ENCODE data around the gene EPHA3. TPM values are rescaled to one million over a fixed set of nuclear protein-coding genes. Genes with fewer than 3 reads are reported as not detected.

The EPHA3 gene
- total RNA-seq, 1 experiment from 2014 or later = 0.74 TPM

DNA sequence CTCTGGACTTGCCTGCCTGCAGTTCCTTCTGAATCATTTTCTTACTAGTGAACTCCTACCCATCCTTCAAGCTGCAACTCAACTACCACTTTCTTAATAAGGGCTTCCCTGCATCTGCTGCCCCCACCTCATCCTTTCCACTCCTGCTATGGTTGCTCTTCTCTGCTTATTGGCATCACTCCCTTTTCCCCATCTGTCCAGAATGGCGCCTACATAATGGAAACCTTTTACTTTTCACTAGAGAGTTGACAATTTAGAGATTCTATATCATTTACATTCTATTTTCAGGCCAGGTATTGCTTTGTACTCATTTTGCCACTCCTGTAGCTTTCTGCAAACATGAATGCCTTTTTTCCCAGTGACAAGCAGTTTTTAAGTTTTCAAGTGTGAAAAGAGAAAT, 1.9 kb upstream of the EPHA3 start:
- Mint-ChIP-seq H3K4me1 (peaks cover 22% of the 10 kb centered on the region), H3K36me3 (no peaks in the 10 kb centered on the region), H3K9me3 (no peaks in the 10 kb centered on the region), H3K4me3 (no peak overlapping the region), H3K27ac (no peak overlapping the region), H3K27me3 (ENCODE audit: low read depth) (no peaks in the 10 kb centered on the region; the same call in 1 of the 2 replicates)
- ATAC-seq (no peak), DNase-seq (ENCODE audit: low spot score) (no peak)
- POLR2A ChIA-PET = no interaction called here
- CTCF ChIA-PET = no interaction called here
- TF ChIP-seq GABPB1 (CRISPR knock-in tag; IDR thresholded peaks at IDR 0.05) = no peak
- TF ChIP-seq, protein P1, sequence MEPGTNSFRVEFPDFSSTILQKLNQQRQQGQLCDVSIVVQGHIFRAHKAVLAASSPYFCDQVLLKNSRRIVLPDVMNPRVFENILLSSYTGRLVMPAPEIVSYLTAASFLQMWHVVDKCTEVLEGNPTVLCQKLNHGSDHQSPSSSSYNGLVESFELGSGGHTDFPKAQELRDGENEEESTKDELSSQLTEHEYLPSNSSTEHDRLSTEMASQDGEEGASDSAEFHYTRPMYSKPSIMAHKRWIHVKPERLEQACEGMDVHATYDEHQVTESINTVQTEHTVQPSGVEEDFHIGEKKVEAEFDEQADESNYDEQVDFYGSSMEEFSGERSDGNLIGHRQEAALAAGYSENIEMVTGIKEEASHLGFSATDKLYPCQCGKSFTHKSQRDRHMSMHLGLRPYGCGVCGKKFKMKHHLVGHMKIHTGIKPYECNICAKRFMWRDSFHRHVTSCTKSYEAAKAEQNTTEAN (CRISPR knock-in tag; IDR thresholded peaks at IDR 0.05) = no peak
- TF ChIP-seq, protein P2, sequence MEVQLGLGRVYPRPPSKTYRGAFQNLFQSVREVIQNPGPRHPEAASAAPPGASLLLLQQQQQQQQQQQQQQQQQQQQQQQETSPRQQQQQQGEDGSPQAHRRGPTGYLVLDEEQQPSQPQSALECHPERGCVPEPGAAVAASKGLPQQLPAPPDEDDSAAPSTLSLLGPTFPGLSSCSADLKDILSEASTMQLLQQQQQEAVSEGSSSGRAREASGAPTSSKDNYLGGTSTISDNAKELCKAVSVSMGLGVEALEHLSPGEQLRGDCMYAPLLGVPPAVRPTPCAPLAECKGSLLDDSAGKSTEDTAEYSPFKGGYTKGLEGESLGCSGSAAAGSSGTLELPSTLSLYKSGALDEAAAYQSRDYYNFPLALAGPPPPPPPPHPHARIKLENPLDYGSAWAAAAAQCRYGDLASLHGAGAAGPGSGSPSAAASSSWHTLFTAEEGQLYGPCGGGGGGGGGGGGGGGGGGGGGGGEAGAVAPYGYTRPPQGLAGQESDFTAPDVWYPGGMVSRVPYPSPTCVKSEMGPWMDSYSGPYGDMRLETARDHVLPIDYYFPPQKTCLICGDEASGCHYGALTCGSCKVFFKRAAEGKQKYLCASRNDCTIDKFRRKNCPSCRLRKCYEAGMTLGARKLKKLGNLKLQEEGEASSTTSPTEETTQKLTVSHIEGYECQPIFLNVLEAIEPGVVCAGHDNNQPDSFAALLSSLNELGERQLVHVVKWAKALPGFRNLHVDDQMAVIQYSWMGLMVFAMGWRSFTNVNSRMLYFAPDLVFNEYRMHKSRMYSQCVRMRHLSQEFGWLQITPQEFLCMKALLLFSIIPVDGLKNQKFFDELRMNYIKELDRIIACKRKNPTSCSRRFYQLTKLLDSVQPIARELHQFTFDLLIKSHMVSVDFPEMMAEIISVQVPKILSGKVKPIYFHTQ (CRISPR knock-in tag; IDR thresholded peaks at IDR 0.05) = no peak
- no peak for TF ChIP-seq GTF2I (CRISPR knock-in tag; conservative IDR thresholded peaks at IDR 0.05)
- TF ChIP-seq, protein P3, sequence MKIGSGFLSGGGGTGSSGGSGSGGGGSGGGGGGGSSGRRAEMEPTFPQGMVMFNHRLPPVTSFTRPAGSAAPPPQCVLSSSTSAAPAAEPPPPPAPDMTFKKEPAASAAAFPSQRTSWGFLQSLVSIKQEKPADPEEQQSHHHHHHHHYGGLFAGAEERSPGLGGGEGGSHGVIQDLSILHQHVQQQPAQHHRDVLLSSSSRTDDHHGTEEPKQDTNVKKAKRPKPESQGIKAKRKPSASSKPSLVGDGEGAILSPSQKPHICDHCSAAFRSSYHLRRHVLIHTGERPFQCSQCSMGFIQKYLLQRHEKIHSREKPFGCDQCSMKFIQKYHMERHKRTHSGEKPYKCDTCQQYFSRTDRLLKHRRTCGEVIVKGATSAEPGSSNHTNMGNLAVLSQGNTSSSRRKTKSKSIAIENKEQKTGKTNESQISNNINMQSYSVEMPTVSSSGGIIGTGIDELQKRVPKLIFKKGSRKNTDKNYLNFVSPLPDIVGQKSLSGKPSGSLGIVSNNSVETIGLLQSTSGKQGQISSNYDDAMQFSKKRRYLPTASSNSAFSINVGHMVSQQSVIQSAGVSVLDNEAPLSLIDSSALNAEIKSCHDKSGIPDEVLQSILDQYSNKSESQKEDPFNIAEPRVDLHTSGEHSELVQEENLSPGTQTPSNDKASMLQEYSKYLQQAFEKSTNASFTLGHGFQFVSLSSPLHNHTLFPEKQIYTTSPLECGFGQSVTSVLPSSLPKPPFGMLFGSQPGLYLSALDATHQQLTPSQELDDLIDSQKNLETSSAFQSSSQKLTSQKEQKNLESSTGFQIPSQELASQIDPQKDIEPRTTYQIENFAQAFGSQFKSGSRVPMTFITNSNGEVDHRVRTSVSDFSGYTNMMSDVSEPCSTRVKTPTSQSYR (CRISPR knock-in tag; IDR thresholded peaks at IDR 0.05) = no peak
- TF ChIP-seq ZNF416 (CRISPR knock-in tag; IDR thresholded peaks at IDR 0.05) = no peak
- TF ChIP-seq, protein P4, sequence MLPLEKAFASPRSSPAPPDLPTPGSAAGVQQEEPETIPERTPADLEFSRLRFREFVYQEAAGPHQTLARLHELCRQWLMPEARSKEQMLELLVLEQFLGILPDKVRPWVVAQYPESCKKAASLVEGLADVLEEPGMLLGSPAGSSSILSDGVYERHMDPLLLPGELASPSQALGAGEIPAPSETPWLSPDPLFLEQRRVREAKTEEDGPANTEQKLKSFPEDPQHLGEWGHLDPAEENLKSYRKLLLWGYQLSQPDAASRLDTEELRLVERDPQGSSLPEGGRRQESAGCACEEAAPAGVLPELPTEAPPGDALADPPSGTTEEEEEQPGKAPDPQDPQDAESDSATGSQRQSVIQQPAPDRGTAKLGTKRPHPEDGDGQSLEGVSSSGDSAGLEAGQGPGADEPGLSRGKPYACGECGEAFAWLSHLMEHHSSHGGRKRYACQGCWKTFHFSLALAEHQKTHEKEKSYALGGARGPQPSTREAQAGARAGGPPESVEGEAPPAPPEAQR (CRISPR knock-in tag; IDR thresholded peaks at IDR 0.05) = no peak
- no peak for TF ChIP-seq ZBTB21 (CRISPR knock-in tag; IDR thresholded peaks at IDR 0.05; ENCODE audit: borderline replicate concordance)
- TF ChIP-seq TEAD4 (CRISPR knock-in tag; IDR thresholded peaks at IDR 0.05) = no peak

DNA sequence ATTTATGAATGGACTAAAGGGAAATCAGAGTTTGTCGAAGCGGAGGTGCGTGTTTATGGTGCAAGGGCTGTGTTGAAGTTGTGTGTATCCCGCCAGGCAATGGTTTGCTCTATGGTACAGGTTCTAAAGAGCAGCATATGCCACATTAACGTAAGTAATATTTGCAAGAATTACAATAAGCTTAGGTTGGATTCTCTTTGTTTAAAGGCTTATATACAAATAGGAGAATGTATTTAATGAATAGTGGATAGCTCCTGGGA, 800 bp downstream of the EPHA3 start:
- POLR2A ChIA-PET = no interaction called here
- TF ChIP-seq RORB (CRISPR knock-in tag; IDR thresholded peaks at IDR 0.05) (no peak), GRHL2 (CRISPR knock-in tag; IDR thresholded peaks at IDR 0.05; ENCODE audit: insufficient replicate concordance, severe bottlenecking) (no peak), CREM (CRISPR knock-in tag; IDR thresholded peaks at IDR 0.05) (no peak), CBFB (CRISPR knock-in tag; IDR thresholded peaks at IDR 0.05; ENCODE audit: low read depth) (no peak), HMGA2 (CRISPR knock-in tag; IDR thresholded peaks at IDR 0.05) (no peak), SMAD4 (CRISPR knock-in tag; IDR thresholded peaks at IDR 0.05) (no peak), ZNF263 (CRISPR knock-in tag; IDR thresholded peaks at IDR 0.05; ENCODE audit: low read depth) (no peak)
- TF ChIP-seq, protein P5, sequence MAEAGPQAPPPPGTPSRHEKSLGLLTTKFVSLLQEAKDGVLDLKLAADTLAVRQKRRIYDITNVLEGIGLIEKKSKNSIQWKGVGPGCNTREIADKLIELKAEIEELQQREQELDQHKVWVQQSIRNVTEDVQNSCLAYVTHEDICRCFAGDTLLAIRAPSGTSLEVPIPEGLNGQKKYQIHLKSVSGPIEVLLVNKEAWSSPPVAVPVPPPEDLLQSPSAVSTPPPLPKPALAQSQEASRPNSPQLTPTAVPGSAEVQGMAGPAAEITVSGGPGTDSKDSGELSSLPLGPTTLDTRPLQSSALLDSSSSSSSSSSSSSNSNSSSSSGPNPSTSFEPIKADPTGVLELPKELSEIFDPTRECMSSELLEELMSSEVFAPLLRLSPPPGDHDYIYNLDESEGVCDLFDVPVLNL (CRISPR knock-in tag; IDR thresholded peaks at IDR 0.05; ENCODE audit: borderline replicate concordance, low read depth) = no peak
- TF ChIP-seq, protein P6, sequence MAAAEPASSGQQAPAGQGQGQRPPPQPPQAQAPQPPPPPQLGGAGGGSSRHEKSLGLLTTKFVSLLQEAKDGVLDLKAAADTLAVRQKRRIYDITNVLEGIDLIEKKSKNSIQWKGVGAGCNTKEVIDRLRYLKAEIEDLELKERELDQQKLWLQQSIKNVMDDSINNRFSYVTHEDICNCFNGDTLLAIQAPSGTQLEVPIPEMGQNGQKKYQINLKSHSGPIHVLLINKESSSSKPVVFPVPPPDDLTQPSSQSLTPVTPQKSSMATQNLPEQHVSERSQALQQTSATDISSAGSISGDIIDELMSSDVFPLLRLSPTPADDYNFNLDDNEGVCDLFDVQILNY (CRISPR knock-in tag; IDR thresholded peaks at IDR 0.05) = no peak
- Mint-ChIP-seq H3K9me3 (no peaks in the 10 kb centered on the region), H3K4me1 (peaks cover 22% of the 10 kb centered on the region), H3K27me3 (ENCODE audit: low read depth) (no peaks in the 10 kb centered on the region; the same call in 1 of the 2 replicates), H3K4me3 (peak overlapping the region; percentile 69), H3K36me3 (no peaks in the 10 kb centered on the region), H3K27ac (no peak overlapping the region)
- ATAC-seq (no peak), DNase-seq (ENCODE audit: low spot score) (no peak)
- CTCF ChIA-PET = interaction anchor here (0.5 to 1.4 kb wide), 2 partner anchors 232 to 984 kb away, joined by 3 read pairs; no protein-coding TSS in a partner anchor

Data from WTC11 (cell line).